OCI-LY7 (cell line): ENCODE data around the gene FAM20A. TPM values are rescaled to one million over a fixed set of nuclear protein-coding genes. Genes with fewer than 3 reads are reported as not detected.
"Not testable (repeated sequence)": the region's sequence is repeated elsewhere in the genome, so short reads cannot be mapped to it uniquely, and the experiment has no call there.

ENCODE experiments used
- BruUV-seq: library from RNA; stranded (reverse); fragments of 400-500 nt; replicated peaks from 2 replicates; lab custom pipeline; 2021; lab: Mats Ljungman, UMichigan
- CTCF ChIA-PET: fragments of 300-600 bp; sonication (Branson Sonifier 250); formaldehyde crosslinking; loops from one replicate; lab custom pipeline; 2022; ENCODE audit warnings: antibody characterized with exemption; ENCODE audit not compliant: unreplicated experiment; lab: Charles Lee
- POLR2A ChIA-PET: fragments of 300-600 bp; sonication (Branson Sonifier 250); formaldehyde crosslinking; loops from one replicate; lab custom pipeline; 2022; ENCODE audit warnings: antibody characterized with exemption; lab: Charles Lee
- DNase-seq: peaks from one replicate; pipeline ENCODE4 v3.0.0-alpha.2; 2015; ENCODE audit warnings: low spot score
- H2AFZ ChIP-seq: fragments of 200-600 bp; sonication (generic), shearing (Covaris generic); 2 replicates; pipeline ENCODE4 v1.6.1; 2014; ENCODE audit warnings: mild to moderate bottlenecking, antibody characterized with exemption, low read length, moderate library complexity
- H3K27ac ChIP-seq: fragments of 200-600 bp; sonication (generic); 2 replicates; pipeline ENCODE4 v1.5.1; 2014; ENCODE audit warnings: mixed run types, low read depth, mild to moderate bottlenecking, moderate library complexity, low read length, inconsistent platforms; ENCODE audit not compliant: poor library complexity, severe bottlenecking
- H3K36me3 ChIP-seq: fragments of 200-600 bp; sonication (generic); 2 replicates; pipeline ENCODE4 v1.6.1; 2014; ENCODE audit warnings: mild to moderate bottlenecking, antibody characterized with exemption, low read length, moderate library complexity, mixed read lengths; ENCODE audit not compliant: insufficient read depth
- H3K4me1 ChIP-seq: fragments of 200-600 bp; sonication (generic); 2 replicates; pipeline ENCODE4 v1.5.1; 2014; ENCODE audit warnings: mild to moderate bottlenecking, low read length; ENCODE audit not compliant: insufficient read depth, poor library complexity, severe bottlenecking
- H3K4me2 ChIP-seq: fragments of 200-600 bp; sonication (generic); 2 replicates; pipeline ENCODE4 v1.6.1; 2014; ENCODE audit warnings: mild to moderate bottlenecking, low read length
- H3K4me3 ChIP-seq: fragments of 200-600 bp; sonication (generic); 2 replicates; pipeline ENCODE4 v1.5.1; 2014; ENCODE audit warnings: mild to moderate bottlenecking, low read depth, low read length; ENCODE audit not compliant: poor library complexity, severe bottlenecking
- H3K79me2 ChIP-seq: fragments of 200-600 bp; sonication (generic); 2 replicates; pipeline ENCODE4 v1.6.1; 2016; ENCODE audit warnings: low read depth, mild to moderate bottlenecking, low read length, moderate library complexity, mixed read lengths; ENCODE audit not compliant: insufficient read depth
- H3K9me2 ChIP-seq: fragments of 200-600 bp; sonication (generic); 2 replicates; pipeline ENCODE4 v1.6.1; 2016; ENCODE audit warnings: mild to moderate bottlenecking, low read length, mixed read lengths; ENCODE audit not compliant: insufficient read depth
- H3K9me3 ChIP-seq: fragments of 200-600 bp; sonication (generic); 2 replicates; pipeline ENCODE4 v1.6.1; 2014; ENCODE audit warnings: mild to moderate bottlenecking, mixed run types, low read length, mixed read lengths
- H4K20me1 ChIP-seq: fragments of 200-600 bp; sonication (generic); 2 replicates; pipeline ENCODE4 v1.6.1; 2014; ENCODE audit warnings: mild to moderate bottlenecking, antibody characterized with exemption, low read length, moderate library complexity, mixed read lengths; ENCODE audit not compliant: insufficient read depth
- EZH2phosphoT487 ChIP-seq: fragments of 200-600 bp; sonication (generic); IDR thresholded peaks from 2 replicates; pipeline ENCODE4 v1.6.1; 2018; ENCODE audit warnings: low read depth, borderline replicate concordance, mild to moderate bottlenecking, mixed run types, antibody characterized with exemption, low read length, moderate library complexity, mixed read lengths
- intact Hi-C: fragments of 100-400 bp; cut with micrococcal nuclease; formaldehyde crosslinking; loops from one replicate; pipeline ENCODE4 v1.10.0; 2022; ENCODE audit not compliant: unreplicated experiment
- total RNA-seq, 2 experiments: library from RNA; depleted of rRNA in 1 of 2; stranded (reverse); fragments of >200 nt in 1 of 2; shearing (Covaris generic) in 1 of 2; gene quantifications; 2 replicates each; pipeline ENCODE4 v1.2.3, GENCODE V29; 2014 to 2022
- TF ChIP-seq, protein P1 (sequence below): fragments of 200-600 bp; sonication (generic); conservative IDR thresholded peaks from 2 replicates; pipeline ENCODE4 v1.5.1; 2014; ENCODE audit warnings: mild to moderate bottlenecking, antibody characterized with exemption, low read length, moderate library complexity, mixed read lengths

Gene FAM20A
- total RNA-seq, 2 experiments from 2014 or later: not detected

GRCh38 chr17:68518063-68518815 lies 82.9 kb downstream of the FAM20A start:
- H3K36me3 ChIP-seq: peaks cover 94% of the 10 kb centered on the region
- ChIA-PET POLR2A (no interaction called here), CTCF (no interaction called here)
- TF ChIP-seq, protein P1, sequence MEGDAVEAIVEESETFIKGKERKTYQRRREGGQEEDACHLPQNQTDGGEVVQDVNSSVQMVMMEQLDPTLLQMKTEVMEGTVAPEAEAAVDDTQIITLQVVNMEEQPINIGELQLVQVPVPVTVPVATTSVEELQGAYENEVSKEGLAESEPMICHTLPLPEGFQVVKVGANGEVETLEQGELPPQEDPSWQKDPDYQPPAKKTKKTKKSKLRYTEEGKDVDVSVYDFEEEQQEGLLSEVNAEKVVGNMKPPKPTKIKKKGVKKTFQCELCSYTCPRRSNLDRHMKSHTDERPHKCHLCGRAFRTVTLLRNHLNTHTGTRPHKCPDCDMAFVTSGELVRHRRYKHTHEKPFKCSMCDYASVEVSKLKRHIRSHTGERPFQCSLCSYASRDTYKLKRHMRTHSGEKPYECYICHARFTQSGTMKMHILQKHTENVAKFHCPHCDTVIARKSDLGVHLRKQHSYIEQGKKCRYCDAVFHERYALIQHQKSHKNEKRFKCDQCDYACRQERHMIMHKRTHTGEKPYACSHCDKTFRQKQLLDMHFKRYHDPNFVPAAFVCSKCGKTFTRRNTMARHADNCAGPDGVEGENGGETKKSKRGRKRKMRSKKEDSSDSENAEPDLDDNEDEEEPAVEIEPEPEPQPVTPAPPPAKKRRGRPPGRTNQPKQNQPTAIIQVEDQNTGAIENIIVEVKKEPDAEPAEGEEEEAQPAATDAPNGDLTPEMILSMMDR: no peak
- no peak for TF ChIP-seq EZH2phosphoT487
- peaks cover 22% of the 10 kb centered on the region for H4K20me1 ChIP-seq
- no peak overlapping the region for H3K4me2 ChIP-seq
- no peak overlapping the region for H3K4me3 ChIP-seq
- peaks cover 22% of the 10 kb centered on the region; the same call in 1 of the 2 replicates for H3K9me3 ChIP-seq
- intact Hi-C loops: no loop called here
- DNase-seq: no peak
- H3K27ac ChIP-seq: no peak overlapping the region
- H3K9me2 ChIP-seq: no peaks in the 10 kb centered on the region
- peaks cover 21% of the 10 kb centered on the region for H3K4me1 ChIP-seq
- no peak overlapping the region for H2AFZ ChIP-seq
- BruUV-seq: no TSS peak
- peaks cover 63% of the 10 kb centered on the region for H3K79me2 ChIP-seq

DNA sequence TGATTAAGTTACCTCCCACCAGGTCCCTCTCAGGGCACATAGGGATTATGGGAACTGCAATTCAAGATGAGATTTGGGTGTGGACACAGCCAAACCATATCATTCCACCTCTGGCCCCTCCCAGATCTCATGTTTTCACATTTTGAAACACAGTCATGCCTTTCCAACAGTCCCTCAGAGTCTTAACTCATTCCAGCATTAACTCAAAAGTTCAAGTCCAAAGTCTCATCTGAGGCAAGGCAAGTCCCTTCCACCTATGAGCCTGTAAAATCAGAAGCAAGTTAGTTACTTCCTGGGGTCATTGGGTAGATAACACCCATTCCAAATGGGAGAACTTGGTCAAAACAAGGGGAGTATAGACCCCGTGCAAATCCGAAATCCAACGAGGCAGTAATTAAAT lies 83.6 kb downstream of the FAM20A start:
- CTCF ChIA-PET: not testable (repeated sequence)

GRCh38 chr17:68516732-68517131 lies 84.4 kb downstream of the FAM20A start:
- intact Hi-C loops: no loop called here
- Histone ChIP-seq H3K36me3 (peaks cover 79% of the 10 kb centered on the region), H3K27ac (no peak overlapping the region), H3K9me2 (no peaks in the 10 kb centered on the region), H2AFZ (no peak overlapping the region), H3K4me2 (no peak overlapping the region), H4K20me1 (peaks cover 26% of the 10 kb centered on the region), H3K4me3 (no peak overlapping the region), H3K4me1 (peaks cover 21% of the 10 kb centered on the region), H3K79me2 (peaks cover 70% of the 10 kb centered on the region), H3K9me3 (peaks cover 22% of the 10 kb centered on the region; the same call in 1 of the 2 replicates)
- DNase-seq: no peak
- no TSS peak for BruUV-seq
- POLR2A ChIA-PET: interaction anchor here (0.6 to 2.9 kb wide), 8 partner anchors 9 to 906 kb away, joined by 3 to 14 read pairs (median 4); no protein-coding TSS in a partner anchor
- TF ChIP-seq EZH2phosphoT487: no peak
- TF ChIP-seq, protein P1: no peak
- CTCF ChIA-PET: no interaction called here

More for the DNA sequence above, 83.6 kb downstream of the FAM20A start:
- Histone ChIP-seq H3K36me3 (peaks cover 88% of the 10 kb centered on the region), H4K20me1 (peaks cover 26% of the 10 kb centered on the region), H3K9me3 (peaks cover 22% of the 10 kb centered on the region; the same call in 1 of the 2 replicates), H3K79me2 (peaks cover 69% of the 10 kb centered on the region), H3K4me1 (peaks cover 21% of the 10 kb centered on the region)
- BruUV-seq, intact Hi-C loops, H2AFZ ChIP-seq, H3K9me2 ChIP-seq, H3K4me2 ChIP-seq, H3K27ac ChIP-seq, H3K4me3 ChIP-seq, DNase-seq: not testable (repeated sequence)
- POLR2A ChIA-PET: interaction anchor here (2.9 kb wide), 1 partner anchor 19 kb away, joined by 14 read pairs; no protein-coding TSS in a partner anchor
